Fibroblast of pulmonary artery (primary cell): ENCODE results near the gene KLHL2.
"Not testable (repeated sequence)": the region's sequence is repeated elsewhere in the genome, so short reads cannot be mapped to it uniquely, and the experiment has no call there.

Experiments
- DNase-seq: peaks from one replicate; pipeline ENCODE4 v3.0.0-alpha.2; 2010; ENCODE audit warnings: low read depth
- H3K4me3 ChIP-seq: replicated peaks from 2 replicates; pipeline ENCODE4 v1.5.1; 2011; ENCODE audit warnings: low read depth, mild to moderate bottlenecking, control low read depth, low read length, moderate library complexity
- TF ChIP-seq, protein P1 (sequence below): IDR thresholded peaks from 2 replicates; pipeline ENCODE4 v1.5.1; 2011; ENCODE audit warnings: mild to moderate bottlenecking, control low read depth, low read length, inconsistent platforms; ENCODE audit errors: missing control alignments

KLHL2 gene

DNA sequence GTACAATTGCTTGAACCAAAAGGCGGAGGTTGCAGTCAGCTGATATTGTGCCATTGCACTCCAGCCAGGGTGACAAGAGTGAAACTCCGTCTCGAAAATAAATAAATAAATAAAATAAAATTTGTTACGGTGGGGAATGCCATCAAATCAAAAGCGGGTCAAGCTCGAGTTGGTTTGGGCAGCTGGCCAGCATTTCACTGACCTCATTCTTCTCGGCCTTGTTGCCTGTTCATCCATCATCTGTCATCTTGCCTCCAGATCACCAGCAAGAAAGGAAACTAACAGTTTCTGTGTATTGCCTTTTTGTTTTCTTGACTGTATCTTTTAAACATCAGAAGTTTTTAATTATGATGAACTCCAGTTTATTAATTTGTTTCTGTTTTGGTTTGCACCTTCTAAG is 31.5 kb upstream of the KLHL2 start:
- TF ChIP-seq, protein P1, sequence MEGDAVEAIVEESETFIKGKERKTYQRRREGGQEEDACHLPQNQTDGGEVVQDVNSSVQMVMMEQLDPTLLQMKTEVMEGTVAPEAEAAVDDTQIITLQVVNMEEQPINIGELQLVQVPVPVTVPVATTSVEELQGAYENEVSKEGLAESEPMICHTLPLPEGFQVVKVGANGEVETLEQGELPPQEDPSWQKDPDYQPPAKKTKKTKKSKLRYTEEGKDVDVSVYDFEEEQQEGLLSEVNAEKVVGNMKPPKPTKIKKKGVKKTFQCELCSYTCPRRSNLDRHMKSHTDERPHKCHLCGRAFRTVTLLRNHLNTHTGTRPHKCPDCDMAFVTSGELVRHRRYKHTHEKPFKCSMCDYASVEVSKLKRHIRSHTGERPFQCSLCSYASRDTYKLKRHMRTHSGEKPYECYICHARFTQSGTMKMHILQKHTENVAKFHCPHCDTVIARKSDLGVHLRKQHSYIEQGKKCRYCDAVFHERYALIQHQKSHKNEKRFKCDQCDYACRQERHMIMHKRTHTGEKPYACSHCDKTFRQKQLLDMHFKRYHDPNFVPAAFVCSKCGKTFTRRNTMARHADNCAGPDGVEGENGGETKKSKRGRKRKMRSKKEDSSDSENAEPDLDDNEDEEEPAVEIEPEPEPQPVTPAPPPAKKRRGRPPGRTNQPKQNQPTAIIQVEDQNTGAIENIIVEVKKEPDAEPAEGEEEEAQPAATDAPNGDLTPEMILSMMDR, result no peak
- no peak overlapping the region for H3K4me3 ChIP-seq
- DNase-seq, result peak; percentile 7

- DNase-seq, result no peak
- H3K4me3 ChIP-seq, result no peak overlapping the region
- TF ChIP-seq, protein P1, result no peak
Observed at GRCh38 chr4:165177725-165178666, 29.4 kb upstream of the KLHL2 start.

GRCh38 chr4:165184220-165184619 is 23.1 kb upstream of the KLHL2 start:
- TF ChIP-seq, protein P1, result no peak
- DNase-seq, result peak; percentile 53

GRCh38 chr4:165184998-165185397 is 22.4 kb upstream of the KLHL2 start:
- DNase-seq, result not testable (repeated sequence)

More at GRCh38 chr4:165184220-165184619, 23.1 kb upstream of the KLHL2 start:
- no peak overlapping the region for H3K4me3 ChIP-seq

DNA sequence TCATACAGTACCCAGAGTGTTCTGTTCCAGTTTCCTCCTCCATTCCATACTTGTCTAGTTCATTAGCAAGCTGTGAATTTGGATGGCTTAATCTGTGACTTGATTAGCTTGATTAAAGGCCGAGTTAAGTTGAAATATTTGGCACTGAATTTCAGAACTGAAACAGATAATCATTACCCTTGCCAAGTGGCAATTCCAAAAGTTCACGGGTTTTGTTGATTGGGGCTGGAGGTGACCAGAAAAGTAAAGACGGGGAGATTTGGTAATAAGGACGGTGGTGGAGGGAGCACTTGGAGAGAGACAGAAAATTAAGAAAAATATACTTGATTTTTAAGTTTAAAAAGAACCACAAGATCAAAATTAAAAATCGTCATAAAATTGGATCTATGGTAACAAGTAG is 21.9 kb upstream of the KLHL2 start:
- TF ChIP-seq, protein P1, result no peak
- no peak for DNase-seq
- H3K4me3 ChIP-seq, result no peak overlapping the region

More at GRCh38 chr4:165184998-165185397, 22.4 kb upstream of the KLHL2 start:
- not testable (repeated sequence) for H3K4me3 ChIP-seq

- H3K4me3 ChIP-seq, result no peak overlapping the region
- DNase-seq, result peak; percentile 13
- TF ChIP-seq, protein P1, result no peak
Observed at GRCh38 chr4:165190591-165191347, 16.6 kb upstream of the KLHL2 start.

- H3K4me3 ChIP-seq, result no peak overlapping the region
- DNase-seq, result no peak
- TF ChIP-seq, protein P1, result no peak
Observed at GRCh38 chr4:165191348-165191656, 16.1 kb upstream of the KLHL2 start.
